WTC11 (cell line): ENCODE results near the gene LRRC41. TPM values are rescaled to one million over a fixed set of nuclear protein-coding genes. Genes with fewer than 3 reads are reported as not detected.

ENCODE experiments used
- ATAC-seq: fragments of 200-7000 bp; cut with Tn5 transposase; 2 replicates; pipeline ENCODE4 v1.10.0; 2021; ENCODE audit warnings: mild to moderate bottlenecking, moderate library complexity
- CTCF ChIA-PET: fragments of 300-600 bp; sonication (Branson Sonifier 250); formaldehyde crosslinking; loops from one replicate; lab custom pipeline; 2021; ENCODE audit warnings: antibody characterized with exemption; lab: Charles Lee
- POLR2A ChIA-PET: fragments of 350-600 bp; sonication (Branson Sonifier 250); formaldehyde crosslinking; loops from one replicate; lab custom pipeline; 2021; ENCODE audit warnings: antibody characterized with exemption; lab: Charles Lee
- DNase-seq: peaks from one replicate; pipeline ENCODE4 v3.0.0; 2021; ENCODE audit warnings: low spot score
- H3K27ac Mint-ChIP-seq: 2 replicates; pipeline ENCODE4 v1.8.0; 2021; ENCODE audit warnings: mixed read lengths
- H3K27me3 Mint-ChIP-seq: 2 replicates; pipeline ENCODE4 v1.8.0; 2021; ENCODE audit warnings: low read depth, mild to moderate bottlenecking, moderate library complexity, mixed read lengths
- H3K36me3 Mint-ChIP-seq: 2 replicates; pipeline ENCODE4 v1.8.0; 2021; ENCODE audit warnings: mixed read lengths
- H3K4me1 Mint-ChIP-seq: 2 replicates; pipeline ENCODE4 v1.8.0; 2022; ENCODE audit warnings: mixed read lengths
- H3K4me3 Mint-ChIP-seq: 2 replicates; pipeline ENCODE4 v1.8.0; 2021; ENCODE audit warnings: mild to moderate bottlenecking, moderate library complexity, mixed read lengths
- H3K9me3 Mint-ChIP-seq: 2 replicates; pipeline ENCODE4 v1.8.0; 2021; ENCODE audit warnings: mixed read lengths
- CREB1 ChIP-seq: sonication (generic); formaldehyde crosslinking; IDR thresholded peaks from 2 replicates; pipeline ENCODE4 v1.8.0; 2023; ENCODE audit warnings: mild to moderate bottlenecking, missing genetic modification reagents
- ELF4 ChIP-seq: sonication (generic); formaldehyde crosslinking; IDR thresholded peaks from 2 replicates; pipeline ENCODE4 v1.8.1; 2022; ENCODE audit warnings: low read depth, mild to moderate bottlenecking, moderate library complexity, missing genetic modification reagents
- ETV6 ChIP-seq: sonication (generic); formaldehyde crosslinking; IDR thresholded peaks from 2 replicates; pipeline ENCODE4 v1.8.1; 2022; ENCODE audit warnings: mild to moderate bottlenecking, missing genetic modification reagents
- FOXP1 ChIP-seq: sonication (generic); formaldehyde crosslinking; IDR thresholded peaks from 2 replicates; pipeline ENCODE4 v1.8.0; 2022; ENCODE audit warnings: missing genetic modification reagents, mild to moderate bottlenecking, moderate library complexity, borderline replicate concordance
- GABPB1 ChIP-seq: sonication (generic); formaldehyde crosslinking; IDR thresholded peaks from 2 replicates; pipeline ENCODE4 v1.8.1; 2023; ENCODE audit warnings: mild to moderate bottlenecking, missing genetic modification reagents
- PRRX2 ChIP-seq: fragments of 250-450 bp; sonication (Bioruptor Pico); IDR thresholded peaks from 2 replicates; pipeline ENCODE4 v1.8.0; 2021; ENCODE audit warnings: mild to moderate bottlenecking
- TEAD1 ChIP-seq: sonication (generic); formaldehyde crosslinking; IDR thresholded peaks from 2 replicates; pipeline ENCODE4 v1.8.0; 2022; ENCODE audit warnings: mild to moderate bottlenecking, missing genetic modification reagents
- ZNF671 ChIP-seq: fragments of 250-450 bp; sonication (Bioruptor Pico); IDR thresholded peaks from 2 replicates; pipeline ENCODE4 v1.8.0; 2021; ENCODE audit warnings: mild to moderate bottlenecking
- total RNA-seq: library from RNA; stranded (reverse); gene quantifications from 3 replicates; pipeline ENCODE4 v1.2.3, GENCODE V29; 2021
- TF ChIP-seq, protein P1 (sequence below): sonication (generic); formaldehyde crosslinking; IDR thresholded peaks from 2 replicates; pipeline ENCODE4 v1.8.0; 2023; ENCODE audit warnings: missing genetic modification reagents, mild to moderate bottlenecking, borderline replicate concordance
- TF ChIP-seq, protein P2 (sequence below): sonication (generic); formaldehyde crosslinking; IDR thresholded peaks from 2 replicates; pipeline ENCODE4 v1.8.1; 2022; ENCODE audit warnings: low read depth, mild to moderate bottlenecking, moderate library complexity, missing genetic modification reagents, borderline replicate concordance
- TF ChIP-seq, protein P3 (sequence below): sonication (generic); formaldehyde crosslinking; IDR thresholded peaks from 2 replicates; pipeline ENCODE4 v1.8.1; 2023; ENCODE audit warnings: mild to moderate bottlenecking, missing genetic modification reagents, moderate library complexity
- TF ChIP-seq, protein P4 (sequence below): sonication (generic); formaldehyde crosslinking; IDR thresholded peaks from 2 replicates; pipeline ENCODE4 v1.8.1; 2022; ENCODE audit warnings: mild to moderate bottlenecking, moderate library complexity, missing genetic modification reagents
- TF ChIP-seq, protein P5 (sequence below): sonication (generic); formaldehyde crosslinking; IDR thresholded peaks from 2 replicates; pipeline ENCODE4 v1.8.1; 2022; ENCODE audit warnings: mild to moderate bottlenecking, missing genetic modification reagents, moderate library complexity, borderline replicate concordance
- TF ChIP-seq, protein P6 (sequence below): sonication (generic); formaldehyde crosslinking; IDR thresholded peaks from 2 replicates; pipeline ENCODE4 v1.8.1; 2023; ENCODE audit warnings: mild to moderate bottlenecking, missing genetic modification reagents

LRRC41 gene
- total RNA-seq, 1 experiment from 2014 or later = 46.0 TPM

DNA sequence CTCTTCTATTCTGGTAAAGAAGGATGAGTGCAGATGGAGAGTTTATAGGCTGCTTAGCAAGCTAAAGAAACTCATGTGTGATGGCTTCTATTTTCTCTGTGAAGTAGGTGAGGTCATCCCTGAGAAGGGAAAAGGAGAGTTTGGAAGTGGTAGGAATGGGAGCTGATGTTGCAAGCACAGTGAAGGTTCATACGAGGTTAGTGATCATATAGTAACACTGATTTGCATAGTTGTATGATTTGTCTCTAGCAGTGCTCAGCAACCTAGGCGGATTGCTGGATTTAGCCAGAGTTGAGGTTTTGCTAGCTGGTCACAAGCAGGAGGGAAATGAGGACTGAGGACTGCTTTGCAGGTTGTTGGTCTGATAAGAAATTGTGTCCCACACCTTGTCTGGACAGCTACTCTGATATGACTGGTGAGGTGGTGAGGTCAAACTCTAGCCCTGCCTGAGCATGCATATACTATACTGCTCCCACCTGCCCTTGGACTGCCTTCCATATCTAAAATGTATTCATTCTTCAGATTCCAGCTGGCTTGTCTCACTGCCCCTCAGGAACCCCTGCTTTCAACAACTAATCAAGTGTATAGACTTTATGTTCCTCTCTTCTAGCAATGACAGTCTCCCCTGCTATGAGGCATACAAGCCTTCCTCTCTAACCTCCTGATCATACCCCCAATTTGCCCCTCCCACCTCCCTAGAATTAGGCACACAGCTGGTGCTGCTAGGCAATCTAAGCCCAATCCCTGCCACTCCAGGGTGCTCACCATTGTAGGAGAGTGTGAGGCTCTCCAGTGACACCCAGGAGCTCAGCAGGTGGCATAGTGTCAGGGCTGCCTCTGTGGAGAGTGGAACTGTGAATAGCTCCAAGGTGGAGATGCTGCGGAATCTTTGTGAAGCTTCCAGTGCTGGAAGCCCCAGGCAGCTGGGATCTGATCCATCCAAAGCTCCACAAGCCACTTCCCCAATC lies 18.5 kb downstream of the LRRC41 start (continued):
- TF ChIP-seq, protein P1, sequence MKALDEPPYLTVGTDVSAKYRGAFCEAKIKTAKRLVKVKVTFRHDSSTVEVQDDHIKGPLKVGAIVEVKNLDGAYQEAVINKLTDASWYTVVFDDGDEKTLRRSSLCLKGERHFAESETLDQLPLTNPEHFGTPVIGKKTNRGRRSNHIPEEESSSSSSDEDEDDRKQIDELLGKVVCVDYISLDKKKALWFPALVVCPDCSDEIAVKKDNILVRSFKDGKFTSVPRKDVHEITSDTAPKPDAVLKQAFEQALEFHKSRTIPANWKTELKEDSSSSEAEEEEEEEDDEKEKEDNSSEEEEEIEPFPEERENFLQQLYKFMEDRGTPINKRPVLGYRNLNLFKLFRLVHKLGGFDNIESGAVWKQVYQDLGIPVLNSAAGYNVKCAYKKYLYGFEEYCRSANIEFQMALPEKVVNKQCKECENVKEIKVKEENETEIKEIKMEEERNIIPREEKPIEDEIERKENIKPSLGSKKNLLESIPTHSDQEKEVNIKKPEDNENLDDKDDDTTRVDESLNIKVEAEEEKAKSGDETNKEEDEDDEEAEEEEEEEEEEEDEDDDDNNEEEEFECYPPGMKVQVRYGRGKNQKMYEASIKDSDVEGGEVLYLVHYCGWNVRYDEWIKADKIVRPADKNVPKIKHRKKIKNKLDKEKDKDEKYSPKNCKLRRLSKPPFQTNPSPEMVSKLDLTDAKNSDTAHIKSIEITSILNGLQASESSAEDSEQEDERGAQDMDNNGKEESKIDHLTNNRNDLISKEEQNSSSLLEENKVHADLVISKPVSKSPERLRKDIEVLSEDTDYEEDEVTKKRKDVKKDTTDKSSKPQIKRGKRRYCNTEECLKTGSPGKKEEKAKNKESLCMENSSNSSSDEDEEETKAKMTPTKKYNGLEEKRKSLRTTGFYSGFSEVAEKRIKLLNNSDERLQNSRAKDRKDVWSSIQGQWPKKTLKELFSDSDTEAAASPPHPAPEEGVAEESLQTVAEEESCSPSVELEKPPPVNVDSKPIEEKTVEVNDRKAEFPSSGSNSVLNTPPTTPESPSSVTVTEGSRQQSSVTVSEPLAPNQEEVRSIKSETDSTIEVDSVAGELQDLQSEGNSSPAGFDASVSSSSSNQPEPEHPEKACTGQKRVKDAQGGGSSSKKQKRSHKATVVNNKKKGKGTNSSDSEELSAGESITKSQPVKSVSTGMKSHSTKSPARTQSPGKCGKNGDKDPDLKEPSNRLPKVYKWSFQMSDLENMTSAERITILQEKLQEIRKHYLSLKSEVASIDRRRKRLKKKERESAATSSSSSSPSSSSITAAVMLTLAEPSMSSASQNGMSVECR (CRISPR knock-in tag) = no peak
- TF ChIP-seq ELF4 (no peak), ZNF671 (CRISPR knock-in tag) (no peak), TEAD1 (no peak)
- TF ChIP-seq, protein P2, sequence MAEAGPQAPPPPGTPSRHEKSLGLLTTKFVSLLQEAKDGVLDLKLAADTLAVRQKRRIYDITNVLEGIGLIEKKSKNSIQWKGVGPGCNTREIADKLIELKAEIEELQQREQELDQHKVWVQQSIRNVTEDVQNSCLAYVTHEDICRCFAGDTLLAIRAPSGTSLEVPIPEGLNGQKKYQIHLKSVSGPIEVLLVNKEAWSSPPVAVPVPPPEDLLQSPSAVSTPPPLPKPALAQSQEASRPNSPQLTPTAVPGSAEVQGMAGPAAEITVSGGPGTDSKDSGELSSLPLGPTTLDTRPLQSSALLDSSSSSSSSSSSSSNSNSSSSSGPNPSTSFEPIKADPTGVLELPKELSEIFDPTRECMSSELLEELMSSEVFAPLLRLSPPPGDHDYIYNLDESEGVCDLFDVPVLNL = no peak
- TF ChIP-seq, protein P3, sequence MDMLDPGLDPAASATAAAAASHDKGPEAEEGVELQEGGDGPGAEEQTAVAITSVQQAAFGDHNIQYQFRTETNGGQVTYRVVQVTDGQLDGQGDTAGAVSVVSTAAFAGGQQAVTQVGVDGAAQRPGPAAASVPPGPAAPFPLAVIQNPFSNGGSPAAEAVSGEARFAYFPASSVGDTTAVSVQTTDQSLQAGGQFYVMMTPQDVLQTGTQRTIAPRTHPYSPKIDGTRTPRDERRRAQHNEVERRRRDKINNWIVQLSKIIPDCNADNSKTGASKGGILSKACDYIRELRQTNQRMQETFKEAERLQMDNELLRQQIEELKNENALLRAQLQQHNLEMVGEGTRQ = no peak
- TF ChIP-seq, protein P4, sequence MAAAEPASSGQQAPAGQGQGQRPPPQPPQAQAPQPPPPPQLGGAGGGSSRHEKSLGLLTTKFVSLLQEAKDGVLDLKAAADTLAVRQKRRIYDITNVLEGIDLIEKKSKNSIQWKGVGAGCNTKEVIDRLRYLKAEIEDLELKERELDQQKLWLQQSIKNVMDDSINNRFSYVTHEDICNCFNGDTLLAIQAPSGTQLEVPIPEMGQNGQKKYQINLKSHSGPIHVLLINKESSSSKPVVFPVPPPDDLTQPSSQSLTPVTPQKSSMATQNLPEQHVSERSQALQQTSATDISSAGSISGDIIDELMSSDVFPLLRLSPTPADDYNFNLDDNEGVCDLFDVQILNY (CRISPR knock-in tag) = no peak

DNA sequence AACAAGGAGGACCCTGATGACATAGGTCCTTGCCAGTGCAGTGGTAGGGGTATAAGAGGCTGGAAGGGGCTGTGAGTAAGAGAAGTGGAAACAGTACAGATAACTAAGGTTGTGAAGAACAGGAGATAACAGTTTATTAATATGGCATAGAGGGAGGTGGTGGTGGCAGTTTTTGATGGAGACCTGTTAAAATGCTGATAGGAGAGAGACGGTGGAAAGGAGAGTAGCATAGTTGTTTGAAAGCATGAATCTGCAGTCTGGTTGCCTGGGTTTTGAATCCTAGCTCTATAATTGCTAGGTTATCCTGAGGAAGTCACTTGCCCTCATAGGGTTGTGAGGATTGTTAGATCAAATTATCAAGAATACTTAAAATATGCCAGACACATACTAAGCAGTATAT lies 19.4 kb downstream of the LRRC41 start:
- TF ChIP-seq ELF4 = no peak
- TF ChIP-seq GABPB1 (CRISPR knock-in tag) = no peak
- TF ChIP-seq FOXP1 = no peak
- no peak for TF ChIP-seq PRRX2 (CRISPR knock-in tag)
- Mint-ChIP-seq H3K27ac (no peak overlapping the region), H3K27me3 (no peaks in the 10 kb centered on the region), H3K36me3 (peaks cover 10% of the 10 kb centered on the region), H3K4me1 (no peaks in the 10 kb centered on the region), H3K9me3 (no peaks in the 10 kb centered on the region), H3K4me3 (no peak overlapping the region)
- POLR2A ChIA-PET = interaction anchor here (1.0 kb wide), 1 partner anchor 17 kb away, joined by 3 read pairs; no protein-coding TSS in a partner anchor
- ATAC-seq (no peak), DNase-seq (no peak)
- CTCF ChIA-PET = interaction anchor here (0.6 to 1.4 kb wide), 4 partner anchors 9 to 64 kb away, joined by 3 to 6 read pairs (median 4); partner anchors contain the start of gene RAD54L

DNA sequence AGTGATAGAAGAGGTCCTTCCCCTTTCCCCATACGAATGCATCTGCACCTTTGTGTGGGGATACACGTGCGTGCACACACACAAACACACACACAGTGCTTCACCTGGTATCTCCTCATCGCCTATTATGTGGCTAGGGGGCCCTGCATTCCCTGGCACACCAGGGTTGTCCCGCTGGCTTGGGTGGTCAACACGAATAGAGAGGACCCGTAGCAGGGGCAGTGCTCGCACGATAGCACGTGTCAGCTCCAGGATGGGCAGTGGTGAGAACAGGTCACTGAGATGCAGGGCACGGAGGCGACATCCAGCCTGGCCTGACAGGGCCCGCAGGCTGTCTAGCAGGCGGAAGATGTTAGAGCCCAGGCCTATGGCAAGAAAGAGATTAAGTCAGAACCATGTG lies 22.4 kb downstream of the LRRC41 start:
- ATAC-seq (no peak), DNase-seq (no peak)
- Mint-ChIP-seq H3K27ac (no peak overlapping the region; the same call in 1 of the 2 replicates), H3K4me1 (no peaks in the 10 kb centered on the region), H3K27me3 (no peaks in the 10 kb centered on the region), H3K9me3 (no peaks in the 10 kb centered on the region), H3K36me3 (peaks cover 26% of the 10 kb centered on the region), H3K4me3 (no peak overlapping the region)
- ChIA-PET POLR2A (no interaction called here), CTCF (no interaction called here)
- TF ChIP-seq CREB1 (CRISPR knock-in tag) = no peak
- TF ChIP-seq ETV6 (CRISPR knock-in tag) = no peak
- TF ChIP-seq, protein P5, sequence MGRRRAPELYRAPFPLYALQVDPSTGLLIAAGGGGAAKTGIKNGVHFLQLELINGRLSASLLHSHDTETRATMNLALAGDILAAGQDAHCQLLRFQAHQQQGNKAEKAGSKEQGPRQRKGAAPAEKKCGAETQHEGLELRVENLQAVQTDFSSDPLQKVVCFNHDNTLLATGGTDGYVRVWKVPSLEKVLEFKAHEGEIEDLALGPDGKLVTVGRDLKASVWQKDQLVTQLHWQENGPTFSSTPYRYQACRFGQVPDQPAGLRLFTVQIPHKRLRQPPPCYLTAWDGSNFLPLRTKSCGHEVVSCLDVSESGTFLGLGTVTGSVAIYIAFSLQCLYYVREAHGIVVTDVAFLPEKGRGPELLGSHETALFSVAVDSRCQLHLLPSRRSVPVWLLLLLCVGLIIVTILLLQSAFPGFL = no peak
- TF ChIP-seq ELF4 = no peak
- TF ChIP-seq, protein P6, sequence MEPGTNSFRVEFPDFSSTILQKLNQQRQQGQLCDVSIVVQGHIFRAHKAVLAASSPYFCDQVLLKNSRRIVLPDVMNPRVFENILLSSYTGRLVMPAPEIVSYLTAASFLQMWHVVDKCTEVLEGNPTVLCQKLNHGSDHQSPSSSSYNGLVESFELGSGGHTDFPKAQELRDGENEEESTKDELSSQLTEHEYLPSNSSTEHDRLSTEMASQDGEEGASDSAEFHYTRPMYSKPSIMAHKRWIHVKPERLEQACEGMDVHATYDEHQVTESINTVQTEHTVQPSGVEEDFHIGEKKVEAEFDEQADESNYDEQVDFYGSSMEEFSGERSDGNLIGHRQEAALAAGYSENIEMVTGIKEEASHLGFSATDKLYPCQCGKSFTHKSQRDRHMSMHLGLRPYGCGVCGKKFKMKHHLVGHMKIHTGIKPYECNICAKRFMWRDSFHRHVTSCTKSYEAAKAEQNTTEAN (CRISPR knock-in tag) = no peak
- TF ChIP-seq, protein P2 = no peak
- TF ChIP-seq, protein P1 (CRISPR knock-in tag) = no peak
